Thyroid gland (tissue), 4 donors: ENCODE measurements around the gene ARFGAP3.

Experiments used
- CTCF ChIP-seq, 6 experiments: fragments of 200-600 bp in 3 of 6; fragments of 450-650 bp in 3 of 6; sonication (generic) in 3 of 6; IDR thresholded peaks; one replicate each; pipeline ENCODE4 v1.5.1; 2016 to 2019; ENCODE audit warnings: antibody characterized with exemption in 6 of 6, mild to moderate bottlenecking in 2 of 6, inconsistent platforms in 1 of 6, moderate library complexity in 1 of 6
- POLR2A ChIP-seq, 2 donors: fragments of 450-650 bp; IDR thresholded peaks; one replicate each; pipeline ENCODE4 v1.6.1; 2017; ENCODE audit warnings: antibody characterized with exemption in 2 of 2, mild to moderate bottlenecking in 2 of 2, moderate library complexity in 1 of 2

- TF ChIP-seq CTCF (IDR thresholded peaks at IDR 0.05) (no peak), POLR2A (IDR thresholded peaks at IDR 0.05) (no peak)
Measured at GRCh38 chr22:42792909-42793847, 63.9 kb downstream of the ARFGAP3 start.
